Right hindlimb (tissue), 1 donor: ENCODE measurements around the gene CERS1.

Experiments
- DNase-seq: peaks from one replicate; pipeline ENCODE4 v3.0.0-alpha.2; 2018

The CERS1 gene

DNA sequence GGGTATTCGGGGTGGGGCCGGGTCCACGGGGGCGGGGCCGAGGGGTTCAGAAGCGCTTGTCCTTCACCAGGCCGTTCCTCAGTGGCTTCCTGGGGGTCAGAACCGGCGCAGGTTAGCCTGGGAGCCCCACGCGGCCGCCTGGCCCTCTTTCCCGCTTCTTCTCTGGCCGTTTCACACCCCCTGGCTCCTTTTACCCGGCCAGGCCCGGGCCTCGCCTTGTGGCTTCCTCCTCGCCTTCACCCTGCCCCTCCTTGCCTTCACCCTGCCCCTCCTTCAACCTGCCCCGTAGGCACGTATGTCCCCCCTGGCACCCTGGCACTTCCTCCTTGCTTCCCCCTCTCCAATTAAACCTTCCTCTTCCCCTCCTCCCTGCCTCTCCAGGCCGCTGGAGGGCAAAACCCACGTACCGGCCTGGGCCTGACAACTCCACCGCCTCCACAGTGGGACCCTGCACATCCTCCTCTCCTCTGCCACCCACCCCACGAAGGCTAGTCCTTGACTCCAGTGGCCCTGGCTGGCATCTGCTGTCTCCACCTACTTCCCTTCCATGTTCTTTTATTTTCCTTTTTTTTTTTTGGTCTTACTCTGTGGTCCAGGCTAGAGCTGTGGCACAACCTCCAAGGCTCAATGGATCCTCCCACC lies 25.3 kb downstream of the CERS1 start:
- DNase-seq: no peak

DNA sequence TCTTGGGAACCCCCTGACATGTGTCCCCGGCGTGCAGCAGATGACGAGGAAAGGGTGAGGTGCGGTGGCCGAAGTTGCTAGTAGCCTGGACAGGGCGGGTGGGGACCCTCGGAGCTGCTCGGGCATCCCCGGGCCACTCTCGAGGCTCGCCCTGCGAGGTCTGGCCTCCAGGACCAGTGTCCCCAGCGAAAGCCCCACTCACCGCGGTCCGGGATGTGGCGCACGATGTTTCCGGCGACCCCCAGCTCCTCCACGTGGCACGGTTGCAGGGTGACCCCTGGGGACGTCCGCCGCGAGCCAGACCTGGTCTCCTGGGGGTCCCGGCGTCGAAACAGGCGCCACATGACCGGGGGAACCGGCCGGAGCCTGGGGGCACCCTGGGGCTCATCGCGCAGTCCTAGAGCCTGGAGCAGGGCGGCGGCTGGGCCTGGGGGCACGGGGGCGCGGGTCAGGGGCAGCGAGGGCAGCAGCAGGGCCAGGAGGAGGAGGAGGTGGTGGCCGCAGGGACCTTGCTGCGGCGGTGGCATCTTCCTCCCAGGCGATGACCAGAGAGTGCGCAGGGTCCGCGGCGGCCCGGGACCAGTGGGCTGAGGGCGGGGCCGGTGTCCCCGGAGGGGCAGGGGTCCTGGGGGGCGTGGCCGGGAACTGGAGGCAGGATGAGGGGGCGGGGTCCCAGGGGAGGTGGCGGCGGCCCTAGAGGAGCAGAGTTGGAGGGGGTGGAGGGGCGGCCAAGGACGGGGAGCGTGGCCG lies 26.0 kb downstream of the CERS1 start:
- DNase-seq: no peak

DNA sequence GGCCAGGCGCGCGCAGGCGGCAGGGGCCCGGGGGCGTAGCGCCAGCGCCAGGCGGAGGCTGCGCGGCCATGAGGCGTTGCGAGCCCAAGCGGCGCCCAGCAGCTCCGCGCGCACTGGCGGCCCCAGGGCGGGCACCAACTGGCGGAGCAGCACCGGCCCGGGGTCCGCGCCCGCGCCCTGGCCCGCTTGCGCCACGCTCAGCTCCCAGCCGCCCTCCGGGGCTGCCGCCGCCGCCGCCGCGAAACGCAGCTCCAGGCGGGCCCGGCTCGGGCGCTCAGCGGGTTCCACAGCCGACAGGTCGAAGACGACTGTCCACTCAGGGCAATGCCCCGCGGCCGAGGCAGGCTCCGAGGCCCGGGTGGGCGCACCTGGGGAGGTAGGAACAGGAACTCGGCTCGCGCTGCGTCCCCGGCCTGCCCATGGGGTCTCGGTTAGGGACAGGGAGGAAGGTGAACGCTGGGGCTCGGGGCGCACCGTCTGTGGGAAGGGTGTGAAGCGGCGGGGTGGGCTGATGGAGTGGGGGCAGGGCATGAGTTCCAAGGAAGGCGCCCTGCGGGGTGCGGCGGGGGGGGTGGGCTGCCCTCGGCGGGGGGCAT lies 26.8 kb downstream of the CERS1 start:
- no peak for DNase-seq

DNA sequence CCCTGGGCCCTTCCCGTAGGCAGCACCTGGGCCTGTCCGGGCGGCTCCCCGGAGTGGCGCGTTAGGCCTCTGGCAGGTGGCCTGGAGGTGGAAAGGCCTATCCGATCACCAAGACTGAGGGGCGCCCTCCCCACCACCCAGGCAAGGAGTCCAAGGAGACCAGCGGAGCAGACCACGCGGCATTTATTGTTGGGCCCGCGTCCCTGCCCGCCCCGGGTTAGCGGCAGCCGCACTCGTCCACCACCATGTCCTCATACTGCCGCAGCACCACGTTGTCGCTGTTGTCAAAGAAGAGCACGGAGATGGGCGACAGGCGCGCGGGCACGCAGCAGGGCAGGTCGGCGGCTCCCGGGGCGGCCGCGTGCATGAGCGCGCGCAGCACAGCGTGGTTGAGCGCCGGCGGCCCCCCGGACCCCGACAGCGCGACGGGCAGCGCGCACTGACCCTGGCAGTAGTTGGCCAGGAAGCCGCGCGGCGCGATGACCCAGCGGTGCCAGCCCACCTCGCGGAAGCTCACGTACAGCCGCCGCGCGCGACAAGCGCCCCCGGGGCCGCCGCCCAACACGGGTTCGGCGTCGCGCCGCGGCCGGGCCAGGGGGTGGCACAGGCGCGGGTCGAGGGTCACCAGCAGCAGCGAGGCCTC lies 27.5 kb downstream of the CERS1 start:
- no peak for DNase-seq

DNA sequence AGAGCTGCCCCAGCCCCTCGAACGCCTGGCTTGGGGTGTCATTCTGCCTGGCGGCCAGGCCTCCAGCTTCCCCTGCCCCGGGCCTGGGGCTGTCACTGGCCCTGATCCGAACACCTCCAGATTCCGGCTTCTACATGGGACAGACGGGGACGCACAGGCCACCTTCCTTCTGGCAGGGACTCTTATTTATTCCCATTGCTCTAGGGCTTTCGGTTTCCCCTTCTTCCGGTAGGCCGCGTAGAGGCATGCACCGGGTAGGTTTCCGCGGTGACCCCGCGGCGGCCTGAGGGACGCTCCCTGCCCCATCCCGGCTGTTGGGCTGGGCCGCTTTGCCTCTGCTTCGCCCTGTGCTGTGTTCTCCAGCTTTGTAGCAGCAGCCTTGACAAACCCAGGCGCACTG lies 28.2 kb downstream of the CERS1 start:
- DNase-seq: no peak

DNA sequence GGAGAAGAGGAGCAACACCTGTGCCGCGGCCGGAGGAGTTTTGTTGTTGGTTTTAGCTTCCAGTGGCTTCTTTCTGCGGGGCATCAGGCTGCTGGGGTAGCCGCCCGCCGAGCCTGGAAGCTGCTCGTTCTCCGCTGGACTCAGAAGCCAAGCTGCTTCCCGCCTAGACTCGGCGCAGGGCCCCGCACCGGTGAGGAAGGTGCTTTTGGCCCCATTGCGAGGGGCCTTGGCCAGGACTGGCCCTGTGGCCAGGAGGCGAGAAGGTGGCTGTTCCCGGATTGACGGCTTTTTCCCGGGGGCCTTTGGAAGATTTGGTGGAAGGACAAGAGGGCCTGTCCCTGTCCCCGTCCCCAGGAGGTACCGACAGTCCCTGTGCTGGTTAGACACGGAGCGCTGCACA lies 28.8 kb downstream of the CERS1 start:
- no peak for DNase-seq

DNA sequence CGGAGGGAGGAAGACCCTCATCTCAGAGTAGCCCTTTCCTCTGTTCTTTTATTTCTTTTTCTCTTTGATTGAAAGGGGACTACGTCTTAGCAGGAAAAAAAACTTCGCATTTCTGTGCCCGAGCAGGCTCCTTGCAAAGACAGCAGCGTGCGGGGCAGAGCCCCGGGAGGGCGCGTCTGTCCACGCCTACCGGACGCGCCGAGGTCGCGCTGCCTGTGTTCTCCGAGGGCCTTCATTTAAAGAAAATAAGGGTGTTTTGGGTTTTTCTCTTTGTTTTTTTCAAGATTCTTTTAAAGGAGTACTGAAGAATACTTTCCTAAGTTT lies 29.2 kb downstream of the CERS1 start:
- no peak for DNase-seq

DNA sequence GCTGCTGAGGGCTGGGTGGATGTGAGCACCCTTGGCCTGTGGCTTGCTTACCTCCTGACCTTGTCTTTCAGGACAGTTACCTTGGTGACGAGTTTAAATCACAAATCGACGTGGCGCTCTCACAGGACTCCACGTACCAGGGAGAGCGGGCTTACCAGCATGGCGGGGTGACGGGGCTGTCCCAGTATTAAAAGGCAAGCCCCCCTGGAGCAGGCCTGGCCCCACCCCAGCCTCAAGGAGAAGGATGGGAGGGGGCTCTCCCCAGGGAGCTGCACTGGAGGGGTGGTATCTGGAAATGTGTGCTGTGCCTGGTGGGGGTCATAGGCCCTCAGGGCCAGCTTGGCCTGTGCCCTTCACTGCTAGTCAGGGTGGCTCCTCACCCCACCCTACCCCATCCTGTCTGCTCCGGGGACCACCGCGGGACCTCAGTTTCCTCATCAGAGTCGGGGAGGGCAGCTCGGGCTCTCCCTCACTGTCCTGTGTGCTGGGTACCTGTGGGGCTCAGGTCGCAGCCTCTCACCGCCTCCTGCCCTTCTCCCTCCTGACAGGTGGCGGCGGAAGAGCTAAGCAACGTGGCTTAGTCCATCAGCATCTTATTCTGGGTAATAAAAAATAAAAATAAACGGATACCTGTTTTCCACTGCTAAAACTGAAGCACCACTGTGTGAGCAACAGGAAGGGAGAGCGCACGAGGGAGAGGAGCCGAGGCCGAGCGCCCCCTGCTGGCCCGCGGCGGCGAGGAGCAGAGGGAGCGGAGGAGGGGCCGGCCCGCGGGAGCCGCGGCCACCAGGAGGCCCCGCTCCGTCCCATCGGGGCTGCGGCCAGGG lies 29.8 kb downstream of the CERS1 start:
- DNase-seq: peak; percentile 72

DNA sequence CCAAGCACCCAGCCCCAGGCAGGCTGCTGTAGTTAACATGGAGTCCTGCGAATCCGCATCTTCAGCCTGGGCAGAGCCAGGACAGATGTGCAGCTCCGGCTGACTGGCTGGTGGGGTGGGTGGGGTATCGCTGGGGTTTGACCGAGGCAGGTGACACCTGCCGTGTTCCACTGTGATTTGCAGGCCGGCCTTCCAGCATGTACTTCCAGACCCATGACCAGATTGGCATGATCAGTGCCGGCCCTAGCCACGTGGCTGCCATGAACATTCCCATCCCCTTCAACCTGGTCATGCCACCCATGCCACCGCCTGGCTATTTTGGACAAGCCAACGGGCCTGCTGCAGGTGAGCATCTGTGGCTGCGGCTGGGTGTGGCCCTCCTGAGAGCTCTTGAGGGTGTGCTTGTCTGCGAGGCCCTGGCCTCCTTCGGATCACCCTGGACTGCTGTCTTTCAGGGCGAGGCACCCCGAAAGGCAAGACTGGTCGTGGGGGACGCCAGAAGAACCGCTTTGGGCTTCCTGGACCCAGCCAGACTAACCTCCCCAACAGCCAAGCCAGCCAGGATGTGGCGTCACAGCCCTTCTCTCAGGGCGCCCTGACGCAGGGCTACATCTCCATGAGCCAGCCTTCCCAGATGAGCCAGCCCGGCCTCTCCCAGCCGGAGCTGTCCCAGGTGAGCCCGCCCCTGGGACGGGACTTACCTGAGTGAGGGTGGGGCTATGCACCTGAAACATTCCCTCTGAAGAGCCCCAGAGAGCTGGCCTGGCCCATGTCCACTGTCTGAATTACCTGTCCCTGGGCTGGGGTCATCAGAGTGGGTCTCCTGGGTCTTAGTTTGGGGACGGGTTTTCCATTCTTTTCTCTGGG lies 30.6 kb downstream of the CERS1 start:
- DNase-seq: no peak

DNA sequence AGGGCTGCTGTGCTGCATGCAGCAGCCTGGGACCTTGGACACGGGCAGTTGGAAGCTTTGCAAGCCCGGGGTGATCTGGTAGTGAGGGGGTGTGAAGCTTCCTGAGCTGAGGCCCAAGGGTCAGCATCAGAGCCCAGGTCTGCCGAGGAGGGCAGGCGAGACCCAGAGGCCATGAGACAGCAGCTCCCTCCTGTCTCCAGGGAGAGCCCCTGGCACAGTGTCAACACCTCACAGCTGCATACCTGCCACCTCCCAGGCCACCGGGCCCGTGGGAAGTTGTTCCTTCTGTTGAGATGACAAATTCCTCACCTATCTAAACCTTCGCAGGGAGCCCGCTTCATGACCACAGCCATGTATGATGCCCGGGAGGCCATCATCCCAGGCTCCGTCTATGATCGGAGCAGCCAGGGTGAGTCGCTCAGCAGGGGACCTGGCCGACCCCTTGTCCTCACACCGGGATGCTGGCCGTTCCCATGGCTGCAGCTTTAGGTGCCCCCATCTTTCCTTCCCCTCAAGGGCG lies 32.1 kb downstream of the CERS1 start:
- no peak for DNase-seq

DNA sequence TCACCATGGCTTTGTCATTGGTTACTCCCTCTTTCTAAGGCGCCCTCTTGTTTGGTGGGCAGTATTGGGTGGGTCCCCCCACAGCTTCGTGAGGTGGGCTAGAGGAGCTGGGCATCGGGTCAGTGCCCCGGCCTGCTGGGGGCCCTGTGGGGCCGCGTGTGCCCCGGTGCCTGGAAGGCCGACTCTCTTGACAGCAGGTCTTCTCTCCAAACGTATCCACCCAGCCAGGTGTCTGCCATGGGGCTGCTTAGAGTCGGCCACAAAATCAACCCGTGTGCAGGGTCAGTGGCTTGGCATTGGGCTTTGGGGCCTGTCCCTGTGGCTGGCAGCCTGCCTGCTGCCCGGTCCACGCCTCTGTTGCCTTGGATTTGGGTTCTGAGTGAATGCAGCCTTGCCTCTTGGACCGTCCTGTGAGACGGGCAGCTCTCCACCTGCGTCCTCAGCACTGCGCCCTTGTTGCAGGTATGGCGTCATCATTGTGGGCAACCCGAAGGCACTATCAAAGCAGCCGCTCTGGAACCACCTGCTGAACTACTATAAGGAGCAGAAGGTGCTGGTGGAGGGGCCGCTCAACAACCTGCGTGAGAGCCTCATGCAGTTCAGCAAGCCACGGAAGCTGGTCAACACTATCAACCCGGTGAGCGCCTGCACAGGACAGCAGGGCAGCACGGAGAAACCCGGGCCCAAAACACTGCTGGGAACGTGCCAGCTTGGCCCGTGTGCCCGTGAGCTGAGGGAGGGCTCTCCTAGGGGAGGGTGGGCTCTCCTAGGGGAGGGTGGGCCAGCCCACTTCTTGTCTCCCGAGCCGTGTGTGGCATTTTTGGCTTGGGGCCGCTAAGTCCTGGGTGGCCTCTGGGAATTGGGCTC lies 32.7 kb downstream of the CERS1 start:
- no peak for DNase-seq

DNA sequence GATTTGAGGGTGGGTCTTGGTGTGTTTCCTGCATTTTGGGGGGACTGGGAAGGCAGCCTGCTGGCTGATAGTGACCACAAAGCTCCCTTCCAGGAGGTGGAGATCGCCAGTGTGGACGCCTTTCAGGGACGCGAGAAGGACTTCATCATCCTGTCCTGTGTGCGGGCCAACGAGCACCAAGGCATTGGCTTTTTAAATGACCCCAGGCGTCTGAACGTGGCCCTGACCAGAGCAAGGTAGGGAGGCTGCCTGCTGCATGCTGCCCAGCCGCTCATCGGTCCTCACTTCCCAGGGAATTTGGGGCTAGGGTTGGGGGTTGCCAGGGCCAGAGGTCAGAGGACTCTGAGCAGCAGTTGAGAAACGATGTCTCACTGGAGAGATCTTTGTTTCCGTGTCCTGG lies 34.0 kb downstream of the CERS1 start:
- DNase-seq: no peak

DNA sequence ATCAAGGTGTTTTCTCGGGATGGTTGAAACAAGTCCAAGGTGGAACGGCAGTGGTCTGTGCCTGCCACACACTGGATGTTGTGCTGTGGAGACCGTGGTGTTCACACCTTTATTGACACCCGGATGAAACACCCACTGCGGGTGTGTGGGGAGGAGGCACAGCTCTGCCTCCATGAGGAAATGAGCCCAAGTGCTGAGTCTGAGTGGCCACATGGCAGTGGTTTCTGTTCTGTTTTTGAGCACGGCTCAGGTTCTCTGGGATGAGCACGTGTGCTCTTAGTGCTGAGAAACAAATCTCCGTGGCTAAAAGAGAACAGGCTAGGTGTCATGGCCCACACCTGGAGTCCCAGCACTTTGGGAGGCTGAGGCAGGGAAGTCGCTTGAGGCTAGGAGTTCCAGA lies 34.7 kb downstream of the CERS1 start:
- DNase-seq: no peak

DNA sequence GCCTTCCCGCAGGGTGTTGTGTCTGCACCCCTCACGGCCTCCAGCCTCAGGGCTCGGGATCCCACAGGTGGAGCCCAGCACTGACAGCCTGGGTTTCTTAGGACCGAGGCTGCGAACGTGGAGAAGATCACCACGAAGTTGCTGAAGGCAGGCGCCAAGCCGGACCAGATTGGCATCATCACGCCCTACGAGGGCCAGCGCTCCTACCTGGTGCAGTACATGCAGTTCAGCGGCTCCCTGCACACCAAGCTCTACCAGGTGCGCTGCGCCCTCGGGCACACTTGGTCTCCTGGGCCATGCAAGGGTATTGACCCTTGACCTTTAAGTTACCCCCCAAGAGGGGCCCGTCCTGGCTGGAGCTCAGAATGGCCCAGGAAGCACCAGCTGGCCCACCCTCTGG lies 35.2 kb downstream of the CERS1 start:
- DNase-seq: no peak

DNA sequence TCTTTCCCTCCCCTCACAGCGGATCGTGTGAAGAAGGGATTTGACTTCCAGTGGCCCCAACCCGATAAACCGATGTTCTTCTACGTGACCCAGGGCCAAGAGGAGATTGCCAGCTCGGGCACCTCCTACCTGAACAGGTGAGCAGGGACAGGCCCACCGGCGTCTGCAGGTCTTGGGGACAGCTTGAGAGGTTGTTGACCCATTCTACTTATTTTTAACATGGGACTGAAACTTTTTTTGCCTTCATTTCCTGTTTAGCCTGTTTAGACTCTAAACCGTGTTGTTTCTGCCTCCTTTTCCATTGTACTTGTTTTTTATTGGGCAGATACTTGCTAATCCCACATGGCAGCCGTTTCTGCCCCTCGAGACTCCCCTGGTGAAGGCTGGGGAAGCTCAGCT lies 35.7 kb downstream of the CERS1 start:
- no peak for DNase-seq

DNA sequence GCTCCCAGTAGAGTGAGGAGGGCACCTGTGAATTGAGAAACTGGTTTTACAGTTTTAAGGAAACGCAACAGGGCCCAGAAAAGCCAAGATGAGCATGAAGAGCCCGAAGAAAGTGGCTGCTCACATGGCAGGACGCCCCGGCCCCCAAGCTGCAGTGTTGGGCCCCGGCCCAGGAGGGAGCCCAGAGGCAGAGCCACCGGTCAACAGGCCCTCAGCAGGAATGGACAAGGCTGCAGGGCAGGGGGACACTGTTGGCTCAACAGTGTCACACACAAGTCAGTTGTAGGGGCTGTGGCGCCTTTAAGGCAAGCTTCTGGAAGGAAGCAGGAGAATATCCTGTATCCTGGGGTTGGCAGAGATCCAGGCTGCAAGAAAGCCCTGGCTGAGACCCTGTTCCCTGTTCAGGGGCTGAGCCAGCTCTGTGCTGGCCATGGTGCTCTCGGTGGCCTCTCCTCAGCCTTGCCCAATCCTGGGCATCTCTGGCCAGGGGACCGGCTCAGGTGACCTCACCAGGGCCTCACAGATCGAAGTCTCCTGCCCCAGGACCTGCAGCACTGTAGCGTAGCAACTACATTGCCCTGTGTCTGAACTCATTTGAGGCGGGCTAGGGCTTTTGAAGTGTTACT lies 36.2 kb downstream of the CERS1 start:
- DNase-seq: peak; percentile 74

DNA sequence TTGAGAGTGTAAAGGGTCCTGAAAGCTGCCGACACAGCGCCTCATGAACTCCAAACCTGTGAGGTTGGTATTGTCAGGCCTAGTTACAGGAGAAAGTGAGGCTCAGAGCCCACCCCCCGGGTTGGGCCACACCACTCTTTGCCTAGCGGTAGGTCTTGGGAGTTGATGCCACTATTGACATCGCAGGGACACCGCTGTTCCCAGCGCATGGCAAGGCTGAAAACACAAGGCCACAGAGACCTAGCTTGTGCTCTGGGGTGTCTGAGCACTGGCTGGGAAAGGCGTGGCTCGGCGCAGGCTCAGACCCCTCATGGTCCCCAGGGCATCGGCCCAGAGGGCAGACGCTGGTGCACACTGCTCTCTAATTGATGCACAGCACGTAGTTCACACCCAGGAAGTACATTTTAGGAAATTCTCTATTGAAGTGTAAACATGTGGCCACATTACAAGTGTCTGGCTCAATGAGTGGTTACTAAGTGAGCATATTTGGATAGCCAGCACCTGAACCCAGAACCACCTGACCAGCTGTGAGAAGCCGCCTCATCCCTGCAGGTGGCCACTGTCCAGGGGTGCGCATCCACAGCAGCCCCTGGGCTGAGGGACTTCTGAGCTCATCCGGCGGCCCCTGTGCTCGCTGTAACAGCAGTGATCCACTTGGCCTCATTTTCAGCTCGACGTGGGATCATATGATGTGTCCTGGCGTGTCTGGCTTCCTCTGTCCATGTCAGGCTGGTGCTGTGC lies 36.9 kb downstream of the CERS1 start:
- no peak for DNase-seq

DNA sequence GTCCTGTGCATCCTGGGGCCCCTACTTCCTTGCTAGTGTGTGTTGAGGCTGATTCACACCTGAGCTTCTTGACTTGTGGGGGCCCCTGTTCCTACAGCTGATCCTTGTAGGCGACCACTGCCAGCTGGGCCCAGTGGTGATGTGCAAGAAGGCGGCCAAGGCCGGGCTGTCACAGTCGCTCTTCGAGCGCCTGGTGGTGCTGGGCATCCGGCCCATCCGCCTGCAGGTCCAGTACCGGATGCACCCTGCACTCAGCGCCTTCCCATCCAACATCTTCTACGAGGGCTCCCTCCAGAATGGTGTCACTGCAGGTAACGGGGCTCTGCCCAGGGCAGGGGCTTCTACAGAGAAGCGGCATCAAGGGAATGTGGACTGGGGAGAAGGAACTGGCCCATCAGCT lies 38.7 kb downstream of the CERS1 start:
- DNase-seq: no peak

DNA sequence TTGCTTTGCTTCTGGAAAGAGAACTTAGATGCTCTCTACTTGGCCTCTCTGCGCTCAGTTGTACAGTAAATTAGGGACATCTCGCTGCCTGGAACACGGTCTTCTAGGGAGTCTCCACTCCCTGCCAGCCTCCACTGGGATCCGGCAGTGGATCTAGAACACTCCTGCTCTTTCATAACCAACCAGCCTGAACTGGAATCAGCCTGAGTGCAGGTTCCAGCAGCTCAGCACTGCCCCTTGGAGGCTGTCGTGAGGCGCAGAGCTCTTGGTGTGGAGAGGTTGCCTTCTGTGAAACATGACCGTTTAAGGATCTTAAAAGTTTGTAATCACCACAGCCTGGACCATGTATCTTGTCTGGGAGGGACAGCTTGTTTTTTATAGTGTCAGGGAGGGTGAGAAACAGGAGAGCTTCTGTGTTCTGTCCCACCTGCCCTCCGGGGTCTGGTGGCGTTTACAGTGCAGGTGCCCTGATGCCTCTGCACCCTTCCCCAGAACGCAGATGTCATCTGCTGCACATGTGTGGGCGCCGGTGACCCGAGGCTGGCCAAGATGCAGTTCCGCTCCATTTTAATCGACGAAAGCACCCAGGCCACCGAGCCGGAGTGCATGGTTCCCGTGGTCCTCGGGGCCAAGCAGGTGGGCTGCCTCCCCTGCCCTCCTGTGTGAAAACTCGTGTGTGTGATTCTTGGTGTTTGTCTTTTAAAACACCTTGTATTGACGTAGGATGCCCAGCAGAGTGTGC lies 39.4 kb downstream of the CERS1 start:
- no peak for DNase-seq
